OCI-LY7 (cell line): Measurements from ENCODE around the gene PNRC2. TPM values are rescaled to one million over a fixed set of nuclear protein-coding genes. Genes with fewer than 3 reads are reported as not detected.
"Not testable (repeated sequence)": the region's sequence is repeated elsewhere in the genome, so short reads cannot be mapped to it uniquely, and the experiment has no call there.

ENCODE experiments used
- BruUV-seq: library from RNA; stranded (reverse); fragments of 400-500 nt; replicated peaks from 2 replicates; lab custom pipeline; 2021; lab: Mats Ljungman, UMichigan
- CTCF ChIA-PET: fragments of 300-600 bp; sonication (Branson Sonifier 250); formaldehyde crosslinking; loops from one replicate; lab custom pipeline; 2022; ENCODE audit warnings: antibody characterized with exemption; ENCODE audit not compliant: unreplicated experiment; lab: Charles Lee
- POLR2A ChIA-PET: fragments of 300-600 bp; sonication (Branson Sonifier 250); formaldehyde crosslinking; loops from one replicate; lab custom pipeline; 2022; ENCODE audit warnings: antibody characterized with exemption; lab: Charles Lee
- DNase-seq: peaks from one replicate; pipeline ENCODE4 v3.0.0-alpha.2; 2015; ENCODE audit warnings: low spot score
- H2AFZ ChIP-seq: fragments of 200-600 bp; sonication (generic), shearing (Covaris generic); 2 replicates; pipeline ENCODE4 v1.6.1; 2014; ENCODE audit warnings: mild to moderate bottlenecking, antibody characterized with exemption, low read length, moderate library complexity
- H3K27ac ChIP-seq: fragments of 200-600 bp; sonication (generic); 2 replicates; pipeline ENCODE4 v1.5.1; 2014; ENCODE audit warnings: mixed run types, low read depth, mild to moderate bottlenecking, moderate library complexity, low read length, inconsistent platforms; ENCODE audit not compliant: poor library complexity, severe bottlenecking
- H3K36me3 ChIP-seq: fragments of 200-600 bp; sonication (generic); 2 replicates; pipeline ENCODE4 v1.6.1; 2014; ENCODE audit warnings: mild to moderate bottlenecking, antibody characterized with exemption, low read length, moderate library complexity, mixed read lengths; ENCODE audit not compliant: insufficient read depth
- H3K4me1 ChIP-seq: fragments of 200-600 bp; sonication (generic); 2 replicates; pipeline ENCODE4 v1.5.1; 2014; ENCODE audit warnings: mild to moderate bottlenecking, low read length; ENCODE audit not compliant: insufficient read depth, poor library complexity, severe bottlenecking
- H3K4me2 ChIP-seq: fragments of 200-600 bp; sonication (generic); 2 replicates; pipeline ENCODE4 v1.6.1; 2014; ENCODE audit warnings: mild to moderate bottlenecking, low read length
- H3K4me3 ChIP-seq: fragments of 200-600 bp; sonication (generic); 2 replicates; pipeline ENCODE4 v1.5.1; 2014; ENCODE audit warnings: mild to moderate bottlenecking, low read depth, low read length; ENCODE audit not compliant: poor library complexity, severe bottlenecking
- H3K79me2 ChIP-seq: fragments of 200-600 bp; sonication (generic); 2 replicates; pipeline ENCODE4 v1.6.1; 2016; ENCODE audit warnings: low read depth, mild to moderate bottlenecking, low read length, moderate library complexity, mixed read lengths; ENCODE audit not compliant: insufficient read depth
- H3K9me2 ChIP-seq: fragments of 200-600 bp; sonication (generic); 2 replicates; pipeline ENCODE4 v1.6.1; 2016; ENCODE audit warnings: mild to moderate bottlenecking, low read length, mixed read lengths; ENCODE audit not compliant: insufficient read depth
- H3K9me3 ChIP-seq: fragments of 200-600 bp; sonication (generic); 2 replicates; pipeline ENCODE4 v1.6.1; 2014; ENCODE audit warnings: mild to moderate bottlenecking, mixed run types, low read length, mixed read lengths
- H4K20me1 ChIP-seq: fragments of 200-600 bp; sonication (generic); 2 replicates; pipeline ENCODE4 v1.6.1; 2014; ENCODE audit warnings: mild to moderate bottlenecking, antibody characterized with exemption, low read length, moderate library complexity, mixed read lengths; ENCODE audit not compliant: insufficient read depth
- EZH2phosphoT487 ChIP-seq: fragments of 200-600 bp; sonication (generic); IDR thresholded peaks from 2 replicates; pipeline ENCODE4 v1.6.1; 2018; ENCODE audit warnings: low read depth, borderline replicate concordance, mild to moderate bottlenecking, mixed run types, antibody characterized with exemption, low read length, moderate library complexity, mixed read lengths
- intact Hi-C: fragments of 100-400 bp; cut with micrococcal nuclease; formaldehyde crosslinking; loops from one replicate; pipeline ENCODE4 v1.10.0; 2022; ENCODE audit not compliant: unreplicated experiment
- total RNA-seq, 2 experiments: library from RNA; depleted of rRNA in 1 of 2; stranded (reverse); fragments of >200 nt in 1 of 2; shearing (Covaris generic) in 1 of 2; gene quantifications; 2 replicates each; pipeline ENCODE4 v1.2.3, GENCODE V29; 2014 to 2022
- TF ChIP-seq, protein P1 (sequence below): fragments of 200-600 bp; sonication (generic); conservative IDR thresholded peaks from 2 replicates; pipeline ENCODE4 v1.5.1; 2014; ENCODE audit warnings: mild to moderate bottlenecking, antibody characterized with exemption, low read length, moderate library complexity, mixed read lengths

Gene PNRC2
- total RNA-seq, 2 experiments from 2014 or later, result 129 to 198 TPM

- intact Hi-C loops, result no loop called here
- ChIA-PET POLR2A (interaction anchor here (0.5 to 1.0 kb wide), 4 partner anchors 32 to 287 kb away, joined by 3 read pairs; no protein-coding TSS in a partner anchor), CTCF (interaction anchor here (0.6 kb wide), 1 partner anchor 211 kb away, joined by 3 read pairs; no protein-coding TSS in a partner anchor)
- H3K79me2 ChIP-seq, result no peaks in the 10 kb centered on the region
- no TSS peak for BruUV-seq
- H3K36me3 ChIP-seq, result no peaks in the 10 kb centered on the region
- no peak overlapping the region for H3K4me2 ChIP-seq
- TF ChIP-seq, protein P1, sequence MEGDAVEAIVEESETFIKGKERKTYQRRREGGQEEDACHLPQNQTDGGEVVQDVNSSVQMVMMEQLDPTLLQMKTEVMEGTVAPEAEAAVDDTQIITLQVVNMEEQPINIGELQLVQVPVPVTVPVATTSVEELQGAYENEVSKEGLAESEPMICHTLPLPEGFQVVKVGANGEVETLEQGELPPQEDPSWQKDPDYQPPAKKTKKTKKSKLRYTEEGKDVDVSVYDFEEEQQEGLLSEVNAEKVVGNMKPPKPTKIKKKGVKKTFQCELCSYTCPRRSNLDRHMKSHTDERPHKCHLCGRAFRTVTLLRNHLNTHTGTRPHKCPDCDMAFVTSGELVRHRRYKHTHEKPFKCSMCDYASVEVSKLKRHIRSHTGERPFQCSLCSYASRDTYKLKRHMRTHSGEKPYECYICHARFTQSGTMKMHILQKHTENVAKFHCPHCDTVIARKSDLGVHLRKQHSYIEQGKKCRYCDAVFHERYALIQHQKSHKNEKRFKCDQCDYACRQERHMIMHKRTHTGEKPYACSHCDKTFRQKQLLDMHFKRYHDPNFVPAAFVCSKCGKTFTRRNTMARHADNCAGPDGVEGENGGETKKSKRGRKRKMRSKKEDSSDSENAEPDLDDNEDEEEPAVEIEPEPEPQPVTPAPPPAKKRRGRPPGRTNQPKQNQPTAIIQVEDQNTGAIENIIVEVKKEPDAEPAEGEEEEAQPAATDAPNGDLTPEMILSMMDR, result no peak
- no peak for TF ChIP-seq EZH2phosphoT487
- no peaks in the 10 kb centered on the region for H3K9me2 ChIP-seq
- H3K4me1 ChIP-seq, result peaks cover 11% of the 10 kb centered on the region
- no peaks in the 10 kb centered on the region for H4K20me1 ChIP-seq
- H3K9me3 ChIP-seq, result no peaks in the 10 kb centered on the region
- no peak overlapping the region for H3K4me3 ChIP-seq
- no peak overlapping the region for H2AFZ ChIP-seq
- no peak overlapping the region for H3K27ac ChIP-seq
- DNase-seq, result no peak
Measured at GRCh38 chr1:23989263-23989662, 29.6 kb downstream of the PNRC2 start.

GRCh38 chr1:23992011-23992410, 32.4 kb downstream of the PNRC2 start:
- CTCF ChIA-PET, H3K4me2 ChIP-seq, H2AFZ ChIP-seq, H3K79me2 ChIP-seq, H3K4me3 ChIP-seq, H3K36me3 ChIP-seq, H3K9me2 ChIP-seq, BruUV-seq, H3K4me1 ChIP-seq, H4K20me1 ChIP-seq, H3K9me3 ChIP-seq, intact Hi-C loops, H3K27ac ChIP-seq, DNase-seq: not testable (repeated sequence)
- POLR2A ChIA-PET, result interaction anchor here (0.7 kb wide), 1 partner anchor 572 kb away, joined by 3 read pairs; no protein-coding TSS in a partner anchor

- no peak overlapping the region for H2AFZ ChIP-seq
- ChIA-PET CTCF (no interaction called here), POLR2A (no interaction called here)
- no peaks in the 10 kb centered on the region for H3K9me3 ChIP-seq
- H3K36me3 ChIP-seq, result no peaks in the 10 kb centered on the region
- H3K79me2 ChIP-seq, result no peaks in the 10 kb centered on the region
- H3K4me2 ChIP-seq, result no peak overlapping the region
- H3K9me2 ChIP-seq, result no peaks in the 10 kb centered on the region
- no peaks in the 10 kb centered on the region for H4K20me1 ChIP-seq
- H3K4me1 ChIP-seq, result peaks cover 5% of the 10 kb centered on the region
- no peak for DNase-seq
- TF ChIP-seq, protein P1, result no peak
- TF ChIP-seq EZH2phosphoT487, result no peak
- no TSS peak for BruUV-seq
- no peak overlapping the region for H3K27ac ChIP-seq
- intact Hi-C loops, result no loop called here
- no peak overlapping the region for H3K4me3 ChIP-seq
Measured at GRCh38 chr1:23995431-23995837, 35.8 kb downstream of the PNRC2 start.
